Suppressor macrophage (primary cell): ENCODE data around the gene BCL6.
A peak's percentile ranks its signal among the peaks of the same experiment; 100 is the strongest.
"Not testable (repeated sequence)": the region's sequence is repeated elsewhere in the genome, so short reads cannot be mapped to it uniquely, and the experiment has no call there.

Experiments
- DNase-seq, 4 experiments: peaks; one replicate each; pipeline ENCODE4 v3.0.0-alpha.2; 2020 to 2022

Gene BCL6

GRCh38 chr3:187713504-187713903 is 31.8 kb downstream of the BCL6 start:
- DNase-seq, result peak in 2 of 4 experiments; percentile 12 to 26

- no peak for DNase-seq
Observed at GRCh38 chr3:187709155-187709554, 36.1 kb downstream of the BCL6 start.

- no peak for DNase-seq
Observed at GRCh38 chr3:187708696-187709095, 36.6 kb downstream of the BCL6 start.

GRCh38 chr3:187706971-187707370 is 38.3 kb downstream of the BCL6 start:
- peak; percentile 89 to 97 (median 90) for DNase-seq

- no peak for DNase-seq
Observed at GRCh38 chr3:187705164-187705563, 40.1 kb downstream of the BCL6 start.

- DNase-seq, result no peak
Observed at GRCh38 chr3:187702507-187703033, 42.7 kb downstream of the BCL6 start, which contains the start of gene RTP2. RTP2 (minus strand) TSS chr3:187702557; CDS start chr3:187702128, 429 bp downstream.

GRCh38 chr3:187700249-187700648 is 45.0 kb downstream of the BCL6 start:
- DNase-seq, result no peak

DNA sequence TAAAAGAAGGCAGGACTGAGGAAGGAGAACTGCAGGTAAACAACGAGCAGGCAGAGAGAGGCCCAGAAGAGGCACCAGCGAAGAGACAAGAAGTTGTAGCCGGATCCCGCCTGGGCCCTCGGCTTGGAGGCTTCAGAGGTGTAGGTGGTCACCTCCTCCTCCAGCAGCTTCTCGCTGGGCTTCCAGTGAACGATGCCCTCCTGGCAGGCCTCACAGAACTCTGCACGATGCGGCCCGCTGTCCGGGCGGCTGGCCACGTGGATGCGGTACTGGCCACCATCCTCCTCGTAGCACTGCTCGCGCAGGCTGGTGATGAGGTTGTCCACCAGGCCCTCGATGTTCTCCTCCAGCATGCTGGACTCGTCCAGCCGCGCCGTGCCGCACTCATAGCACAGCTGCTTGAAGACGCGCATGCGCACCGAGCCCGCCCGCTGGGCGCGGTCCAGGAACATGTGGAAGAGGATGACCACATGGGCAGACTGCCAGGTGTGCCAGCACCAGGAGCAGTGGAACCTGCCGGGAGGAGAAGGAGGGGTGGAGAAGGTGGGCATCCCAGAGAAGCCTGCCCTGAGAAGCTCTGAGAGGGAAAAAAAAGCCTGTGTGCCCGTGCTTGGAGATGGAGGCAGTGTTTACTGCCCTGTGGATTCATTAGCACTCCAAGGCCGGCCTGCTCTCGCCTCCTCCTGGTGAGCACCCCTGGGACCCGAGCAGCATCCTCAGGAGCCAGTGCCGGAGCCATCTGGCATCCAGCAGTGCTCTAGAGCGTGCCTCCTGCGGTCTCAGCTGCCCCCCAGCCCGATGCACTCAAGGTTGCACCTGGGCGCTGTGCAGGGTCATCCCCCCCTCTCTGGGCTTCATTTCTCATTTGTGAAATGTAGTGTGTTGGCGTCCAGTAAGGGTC is 46.5 kb downstream of the BCL6 start:
- no peak for DNase-seq

DNA sequence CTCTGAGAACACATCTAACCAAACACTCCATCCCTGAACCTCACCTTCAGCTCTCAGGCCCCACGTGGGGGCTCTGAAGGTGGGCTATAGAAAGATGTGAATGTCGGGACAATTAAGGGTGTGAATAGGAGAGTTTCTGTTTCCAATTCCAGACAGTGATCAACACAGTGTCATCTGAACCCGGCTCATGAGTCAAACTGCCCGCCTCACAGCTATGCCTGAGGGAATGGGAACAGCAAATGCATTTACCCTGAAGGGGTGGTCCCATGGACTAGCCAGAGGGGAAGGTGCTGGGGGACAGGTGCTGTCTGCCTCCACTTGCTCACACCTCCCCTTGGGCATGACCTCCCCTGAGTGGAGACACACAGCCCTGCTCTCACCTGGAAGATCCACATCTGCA is 49.2 kb downstream of the BCL6 start:
- DNase-seq, result no peak

GRCh38 chr3:187695449-187695848 is 49.8 kb downstream of the BCL6 start:
- DNase-seq, result no peak

- DNase-seq, result no peak
Observed at GRCh38 chr3:187694801-187695200, 50.5 kb downstream of the BCL6 start.

- no peak for DNase-seq
Observed at GRCh38 chr3:187693431-187693830, 51.8 kb downstream of the BCL6 start.

DNA sequence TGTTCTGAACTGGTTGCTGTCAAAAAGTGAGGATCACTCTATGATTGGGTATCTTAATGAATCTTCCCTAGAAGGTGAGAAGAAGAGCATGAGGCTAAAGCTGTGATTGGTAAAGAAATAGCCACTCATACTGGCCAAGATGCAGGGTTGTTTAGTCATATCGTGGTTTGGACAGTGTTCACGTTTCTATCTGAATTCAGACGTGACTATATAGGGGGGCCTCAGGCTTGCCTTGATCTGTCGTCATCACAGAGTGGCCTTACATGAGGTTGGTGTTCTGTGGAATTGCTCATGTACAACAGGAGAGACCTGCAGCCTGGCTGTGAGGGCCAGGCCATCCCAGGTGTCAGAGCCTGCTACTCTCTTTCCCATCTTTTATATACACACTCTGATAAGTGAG is 55.3 kb downstream of the BCL6 start:
- DNase-seq, result no peak

DNA sequence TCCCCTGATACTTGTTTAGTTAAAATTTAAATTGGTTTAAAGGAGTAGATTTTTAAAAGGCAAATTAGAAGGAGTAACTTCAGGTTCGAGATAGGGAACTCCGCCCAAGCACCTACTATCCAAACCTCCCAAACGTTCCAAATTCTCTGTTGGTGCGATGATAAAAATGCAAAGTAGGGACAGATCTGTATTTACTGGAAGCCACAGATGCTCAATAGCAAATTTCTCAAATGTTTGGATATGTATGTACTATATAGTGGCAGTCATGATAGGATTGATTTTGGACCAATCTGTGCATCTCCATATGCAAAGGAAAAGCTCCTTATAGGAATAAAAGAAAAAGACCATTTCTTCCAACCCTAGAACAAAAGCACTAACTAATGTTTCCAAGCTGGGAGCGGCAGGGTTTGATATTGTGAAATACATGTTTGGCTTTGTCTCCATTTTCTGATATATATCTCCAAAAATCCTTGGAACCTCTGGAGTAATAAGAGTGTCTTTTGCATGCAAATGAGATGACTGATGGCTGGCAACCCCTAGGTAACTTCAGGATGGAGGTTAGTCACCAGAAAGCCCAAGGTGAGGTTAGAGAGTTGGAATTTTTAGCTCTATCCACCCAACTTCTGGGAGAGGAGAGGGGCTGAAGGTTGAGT is 58.5 kb downstream of the BCL6 start:
- no peak for DNase-seq

- no peak for DNase-seq
Observed at GRCh38 chr3:187685948-187686347, 59.3 kb downstream of the BCL6 start.

DNA sequence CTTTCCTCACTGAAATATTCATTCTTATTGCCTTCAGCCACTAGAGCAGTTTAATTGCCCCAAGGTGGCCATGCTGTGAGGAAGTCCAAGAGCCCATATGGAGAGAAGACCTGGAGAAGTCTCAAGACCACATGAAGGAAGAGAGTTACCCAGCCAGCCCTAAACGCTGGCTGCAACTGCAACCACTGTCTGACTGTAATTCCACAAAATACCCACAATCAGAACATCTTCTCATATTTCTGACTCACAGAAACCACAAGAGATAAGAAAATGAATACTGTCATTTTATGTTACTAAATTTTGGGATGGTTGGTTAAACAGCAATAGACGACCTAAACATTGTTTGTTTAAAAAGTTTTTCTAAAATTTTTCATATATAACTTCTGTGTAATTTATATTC is 60.4 kb downstream of the BCL6 start:
- DNase-seq, result no peak

DNA sequence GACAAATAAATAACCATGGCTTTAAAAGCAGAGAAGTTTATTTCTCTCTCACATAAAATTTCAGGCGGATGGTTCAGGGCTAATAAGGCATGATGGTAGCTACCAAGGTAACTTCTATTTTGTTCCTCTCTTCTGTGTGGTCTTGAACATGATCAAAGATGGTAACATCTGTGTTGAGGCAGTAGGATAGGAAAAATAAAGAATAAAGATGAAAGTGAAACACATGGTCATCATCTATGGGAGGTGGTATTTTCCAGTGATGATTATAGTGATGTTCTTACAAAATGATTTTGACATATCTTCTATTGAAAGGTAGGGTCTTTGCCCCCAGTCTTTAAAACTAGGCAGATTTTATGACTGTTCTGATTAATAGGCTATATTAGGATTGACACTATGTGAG is 60.8 kb downstream of the BCL6 start:
- DNase-seq, result no peak

DNA sequence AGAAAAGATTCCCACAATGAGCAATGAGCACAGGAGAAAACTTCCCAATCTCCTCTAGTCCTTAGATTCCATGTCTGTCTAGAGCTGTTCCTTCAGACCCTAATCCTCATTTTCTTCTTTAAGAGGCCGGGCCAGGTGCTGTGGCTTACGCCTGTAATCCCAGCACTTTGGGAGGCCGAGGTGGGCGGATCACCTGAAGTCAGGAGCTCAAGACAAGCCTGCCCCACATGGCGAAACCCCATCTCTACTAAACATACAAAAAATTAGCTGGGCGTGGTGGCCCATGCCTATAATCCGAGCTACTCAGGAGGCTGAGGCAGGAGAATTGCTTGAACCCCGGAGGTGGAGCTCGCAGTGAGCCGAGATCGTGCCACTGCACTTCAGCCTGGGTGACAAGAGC is 63.5 kb downstream of the BCL6 start:
- DNase-seq, result not testable (repeated sequence)

DNA sequence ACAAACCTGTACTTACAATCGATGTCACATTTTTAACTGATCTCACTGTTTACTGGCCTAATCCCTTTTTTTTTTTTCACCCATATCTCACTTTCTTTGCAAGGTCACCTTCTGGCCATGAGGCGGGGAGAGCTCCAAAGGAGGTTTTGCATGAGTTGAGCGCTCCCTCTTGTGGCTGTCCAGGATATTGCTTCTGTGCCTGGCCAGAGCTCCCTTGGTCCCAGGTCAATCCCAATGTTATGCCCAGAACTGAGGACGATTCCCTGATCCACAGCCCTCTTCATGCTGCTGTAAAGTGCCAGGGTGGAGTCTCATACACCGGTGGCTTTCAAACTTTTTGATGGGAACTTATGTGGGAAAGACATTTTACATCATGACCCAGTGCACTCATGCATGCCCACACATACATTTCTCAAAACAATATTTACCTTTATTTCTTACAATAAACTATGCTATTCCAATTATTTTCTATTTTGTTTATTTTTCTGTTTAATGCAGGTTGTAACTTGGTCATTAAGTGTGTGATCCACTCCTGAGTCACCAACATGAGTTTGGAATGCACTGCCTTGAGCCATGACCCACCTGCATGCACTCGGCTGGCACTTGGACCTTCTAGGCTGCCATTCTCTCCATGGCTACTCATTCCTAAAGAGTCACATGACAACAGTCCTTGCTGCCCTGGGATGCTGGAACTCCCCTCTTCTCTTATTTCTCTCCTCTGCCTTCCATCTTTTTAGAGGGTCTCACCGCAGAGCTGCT is 65.5 kb downstream of the BCL6 start:
- peak; percentile 77 to 86 (median 80) for DNase-seq

DNA sequence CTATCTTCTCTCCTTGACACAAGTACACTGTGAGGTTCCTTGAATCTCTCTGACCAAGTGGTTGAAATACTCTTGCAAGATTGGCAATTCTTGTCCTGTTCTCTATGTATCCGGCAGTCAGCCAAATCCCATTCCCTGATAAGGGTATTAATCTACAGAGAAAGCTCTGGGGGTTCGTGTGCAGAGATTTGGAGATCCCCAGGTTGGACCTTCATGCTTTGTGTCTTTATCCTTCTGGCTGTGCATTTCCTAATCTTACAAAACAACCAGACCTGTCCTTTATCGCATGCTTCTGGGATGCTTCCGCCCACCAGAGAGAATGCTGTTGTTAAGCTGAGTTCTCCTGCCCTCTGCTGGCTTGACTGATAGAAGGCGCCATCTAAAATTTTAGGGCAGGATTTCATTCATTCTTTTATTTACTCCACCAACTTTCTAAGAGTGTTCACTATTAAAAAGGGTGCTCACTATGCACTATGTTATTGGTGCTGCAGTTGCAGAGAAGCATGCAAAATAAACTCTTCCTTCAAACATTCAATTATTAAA is 66.5 kb downstream of the BCL6 start:
- DNase-seq, result peak; percentile 65 to 77 (median 68)

DNA sequence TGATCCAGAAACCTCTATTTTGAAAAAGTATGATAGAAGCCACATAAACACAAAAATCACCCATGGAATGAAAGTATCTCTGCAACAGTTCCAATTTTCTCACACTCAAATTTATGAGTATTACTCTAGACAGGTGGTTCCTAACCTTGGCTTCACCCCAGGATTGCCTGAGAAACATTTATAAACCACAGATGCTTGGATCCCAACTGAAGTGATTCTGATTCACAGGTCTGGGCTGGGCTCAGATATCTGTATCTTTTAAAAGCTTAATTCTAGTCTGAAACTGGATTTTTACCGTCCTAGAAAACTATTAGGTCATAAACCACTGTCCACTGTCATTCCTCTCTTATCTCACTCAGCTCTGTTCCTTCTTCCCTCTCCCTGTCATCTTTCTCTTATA is 67.7 kb downstream of the BCL6 start:
- DNase-seq, result no peak

DNA sequence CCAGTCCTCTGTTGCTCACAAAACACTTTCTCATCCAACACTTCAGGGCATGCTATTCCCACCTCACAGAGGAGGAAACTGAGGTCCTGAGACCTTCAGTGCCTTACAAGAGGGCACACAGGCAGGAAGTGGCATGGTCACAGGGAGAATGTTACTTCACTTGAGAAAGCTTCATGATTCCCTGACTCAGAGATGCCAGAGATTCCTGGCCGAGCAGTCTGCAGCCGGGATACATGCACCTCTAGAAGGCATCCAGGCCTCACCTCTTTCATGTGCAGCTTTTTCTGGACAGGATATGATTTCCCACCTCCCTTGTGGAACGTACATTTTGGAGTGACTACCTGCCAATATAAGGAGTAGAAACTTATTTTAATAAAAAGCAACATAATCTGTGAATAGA is 72.3 kb downstream of the BCL6 start:
- no peak for DNase-seq
